LNCaP clone FGC (cell line): ENCODE results near the gene LPP.

ENCODE experiments used
- DNase-seq: peaks from one replicate; pipeline ENCODE4 v3.0.0-alpha.2; 2011; ENCODE audit warnings: low read depth
- H3K4me3 ChIP-seq: 2 replicates; pipeline ENCODE4 v1.5.1; 2011; ENCODE audit warnings: mild to moderate bottlenecking, low read depth, low read length, control low read depth
- CTCF ChIP-seq: IDR thresholded peaks from 2 replicates; pipeline ENCODE4 v1.5.1; 2012; ENCODE audit warnings: mild to moderate bottlenecking; ENCODE audit not compliant: control insufficient read depth, insufficient read depth; ENCODE audit errors: extremely low read depth

The LPP gene

GRCh38 chr3:188661806-188662205 lies 507.8 kb downstream of the LPP start:
- no peak for DNase-seq
- no peak for TF ChIP-seq CTCF
- H3K4me3 ChIP-seq: no peak overlapping the region

- DNase-seq: no peak
- no peak for TF ChIP-seq CTCF
- no peak overlapping the region for H3K4me3 ChIP-seq
These were observed 508.3 kb downstream of the LPP start for GRCh38 chr3:188662214-188662613.

GRCh38 chr3:188662795-188663194 lies 508.8 kb downstream of the LPP start:
- no peak for TF ChIP-seq CTCF
- DNase-seq: no peak
- H3K4me3 ChIP-seq: no peak overlapping the region

- DNase-seq: no peak
- no peak for TF ChIP-seq CTCF
- no peak overlapping the region for H3K4me3 ChIP-seq
These were observed 509.9 kb downstream of the LPP start for GRCh38 chr3:188663839-188664238.

GRCh38 chr3:188664795-188665194 lies 510.8 kb downstream of the LPP start:
- TF ChIP-seq CTCF: no peak
- DNase-seq: no peak
- no peak overlapping the region for H3K4me3 ChIP-seq

GRCh38 chr3:188667926-188668325 lies 514.0 kb downstream of the LPP start:
- DNase-seq: no peak
- TF ChIP-seq CTCF: no peak
- no peak overlapping the region for H3K4me3 ChIP-seq

- no peak overlapping the region for H3K4me3 ChIP-seq
- DNase-seq: no peak
- TF ChIP-seq CTCF: no peak
These were observed 516.5 kb downstream of the LPP start for GRCh38 chr3:188670446-188670845.
